ENCODE results near the gene LIN52. TPM values are rescaled to one million over a fixed set of nuclear protein-coding genes. Genes with fewer than 3 reads are reported as not detected.

The LIN52 gene
- total RNA-seq, 1 experiment from 2014 or later, result 9.5 TPM

- no peak for TF ChIP-seq CTCF (IDR thresholded peaks at IDR 0.05; ENCODE audit: unreplicated experiment)
- no TSS peak for BruUV-seq (replicated peaks)
- ChIA-PET POLR2A (interaction anchor here (0.7 kb wide), 1 partner anchor 12 kb away, joined by 3 read pairs; no protein-coding TSS in a partner anchor), CTCF (interaction anchor here (0.7 to 3.5 kb wide), 7 partner anchors 17 to 211 kb away, joined by 3 to 30 read pairs (median 3); no protein-coding TSS in a partner anchor)
- no peak overlapping the region for H3K27ac Mint-ChIP-seq (ENCODE audit: low read depth, unreplicated experiment)
- H3K9me3 Mint-ChIP-seq (ENCODE audit: unreplicated experiment), result no peaks in the 10 kb centered on the region
- peaks cover 8% of the 10 kb centered on the region for H3K27me3 Mint-ChIP-seq (ENCODE audit: insufficient read depth, unreplicated experiment)
- H3K36me3 Mint-ChIP-seq (ENCODE audit: insufficient read depth, unreplicated experiment), result peaks cover 4% of the 10 kb centered on the region
- no peak for DNase-seq (ENCODE audit: unreplicated experiment)
- peaks cover 6% of the 10 kb centered on the region for H3K4me1 Mint-ChIP-seq (ENCODE audit: insufficient read depth, unreplicated experiment)
- intact Hi-C loops (cut with micrococcal nuclease), result no loop called here
- no peak overlapping the region for H3K4me3 Mint-ChIP-seq (ENCODE audit: unreplicated experiment)
Observed at GRCh38 chr14:74249433-74250375, 164.9 kb downstream of the LIN52 start.

Other genes with a start within 250 kb of the LIN52 start
- gene PTGR2, start 233.1 kb upstream of the LIN52 start, total RNA-seq (2022), result 9.2 and 13.1 TPM in 2 replicates
- 74.0 and 76.0 TPM in 2 replicates for gene ZNF410, start 198.1 kb upstream of the LIN52 start, total RNA-seq (2022)
- 2.1 and 3.0 TPM in 2 replicates for gene FAM161B, start 134.9 kb upstream of the LIN52 start, total RNA-seq (2022)
- 25.0 and 25.5 TPM in 2 replicates for gene COQ6, start 134.7 kb upstream of the LIN52 start, total RNA-seq (2022)
- gene ENTPD5, start 65.7 kb upstream of the LIN52 start, total RNA-seq (2022), result 13.9 and 15.8 TPM in 2 replicates
- 2.0 and 4.2 TPM in 2 replicates for gene BBOF1, start 65.6 kb upstream of the LIN52 start, total RNA-seq (2022)
- gene ALDH6A1, start 503 bp upstream of the LIN52 start, total RNA-seq (2022), result 22.4 and 28.9 TPM in 2 replicates
- gene VSX2, start 154.5 kb downstream of the LIN52 start, total RNA-seq (2022), result not detected in 2 replicates
- gene ABCD4, start 218.0 kb downstream of the LIN52 start, total RNA-seq (2022), result 26.6 and 30.8 TPM in 2 replicates

Measured in MCF 10A (cell line).